HCT116 (cell line): ENCODE data around the gene SLC35F3.

Experiments
- POLR2AphosphoS5 ChIP-seq: IDR thresholded peaks from 2 replicates; pipeline ENCODE4 v1.6.1; 2011; ENCODE audit warnings: mild to moderate bottlenecking, low read depth, low read length, moderate library complexity
- ZNF274 ChIP-seq: fragments of 200-500 bp; sonication (Bioruptor generic); IDR thresholded peaks from 2 replicates; pipeline ENCODE4 v1.6.1; 2014; ENCODE audit warnings: mild to moderate bottlenecking, low read depth, low read length, inconsistent platforms
- TF ChIP-seq, protein P1 (sequence below), 3 experiments: fragments of 200-600 bp in 1 of 3; sonication (generic) in 1 of 3; IDR thresholded peaks in 2 of 3; conservative IDR thresholded peaks in 1 of 3; 2 replicates each; pipeline ENCODE4 v1.5.1; 2012 to 2017; ENCODE audit warnings: low read depth in 2 of 3, low read length in 2 of 3, antibody characterized with exemption in 1 of 3, borderline replicate concordance in 1 of 3, control low read depth in 1 of 3, mild to moderate bottlenecking in 1 of 3, mixed read lengths in 1 of 3, mixed run types in 1 of 3, moderate library complexity in 1 of 3; ENCODE audit not compliant: insufficient read depth in 1 of 3

DNA sequence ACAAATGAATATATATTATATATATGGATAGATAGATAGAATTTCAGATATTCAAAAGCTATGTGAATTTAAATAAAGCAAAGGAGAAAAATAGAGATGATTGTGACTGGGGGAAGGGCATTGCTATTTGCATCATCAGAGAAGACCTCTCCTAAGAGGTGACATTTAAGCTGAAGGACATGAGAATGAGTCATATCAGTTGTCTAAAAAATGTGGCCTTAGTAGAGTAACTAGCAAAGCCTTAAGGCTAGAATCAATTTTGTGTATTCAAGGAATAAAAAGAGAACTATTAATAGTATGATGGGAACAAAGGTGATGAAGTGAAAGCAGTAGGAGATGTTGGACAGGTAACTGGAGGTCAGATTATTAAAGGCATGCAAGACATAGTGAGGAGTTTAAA lies 34.8 kb upstream of the SLC35F3 start:
- TF ChIP-seq ZNF274: no peak
- TF ChIP-seq, protein P1, sequence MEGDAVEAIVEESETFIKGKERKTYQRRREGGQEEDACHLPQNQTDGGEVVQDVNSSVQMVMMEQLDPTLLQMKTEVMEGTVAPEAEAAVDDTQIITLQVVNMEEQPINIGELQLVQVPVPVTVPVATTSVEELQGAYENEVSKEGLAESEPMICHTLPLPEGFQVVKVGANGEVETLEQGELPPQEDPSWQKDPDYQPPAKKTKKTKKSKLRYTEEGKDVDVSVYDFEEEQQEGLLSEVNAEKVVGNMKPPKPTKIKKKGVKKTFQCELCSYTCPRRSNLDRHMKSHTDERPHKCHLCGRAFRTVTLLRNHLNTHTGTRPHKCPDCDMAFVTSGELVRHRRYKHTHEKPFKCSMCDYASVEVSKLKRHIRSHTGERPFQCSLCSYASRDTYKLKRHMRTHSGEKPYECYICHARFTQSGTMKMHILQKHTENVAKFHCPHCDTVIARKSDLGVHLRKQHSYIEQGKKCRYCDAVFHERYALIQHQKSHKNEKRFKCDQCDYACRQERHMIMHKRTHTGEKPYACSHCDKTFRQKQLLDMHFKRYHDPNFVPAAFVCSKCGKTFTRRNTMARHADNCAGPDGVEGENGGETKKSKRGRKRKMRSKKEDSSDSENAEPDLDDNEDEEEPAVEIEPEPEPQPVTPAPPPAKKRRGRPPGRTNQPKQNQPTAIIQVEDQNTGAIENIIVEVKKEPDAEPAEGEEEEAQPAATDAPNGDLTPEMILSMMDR (IDR thresholded peaks at IDR 0.05 in 2 of 3, conservative IDR thresholded peaks at IDR 0.05 in 1 of 3; ENCODE audit: borderline replicate concordance in 1 of 3, insufficient read depth in 1 of 3, low read depth in 2 of 3, low read length in 2 of 3): no peak
- no peak for TF ChIP-seq POLR2AphosphoS5
